Fibroblast of skin of abdomen (primary cell): Measurements from ENCODE around the gene GNL1. TPM values are rescaled to one million over a fixed set of nuclear protein-coding genes. Genes with fewer than 3 reads are reported as not detected.

ENCODE experiments used
- DNase-seq: peaks from one replicate; pipeline ENCODE4 v3.0.0-alpha.2; 2013
- polyA plus RNA-seq, 2 experiments: library from polyadenylated mRNA; unstranded; fragments of 120-200 nt; gene quantifications; one replicate each; pipeline ENCODE4 v1.2.1, GENCODE V29; 2013; ENCODE audit not compliant: insufficient read length in 2 of 2

The GNL1 gene, protein sequence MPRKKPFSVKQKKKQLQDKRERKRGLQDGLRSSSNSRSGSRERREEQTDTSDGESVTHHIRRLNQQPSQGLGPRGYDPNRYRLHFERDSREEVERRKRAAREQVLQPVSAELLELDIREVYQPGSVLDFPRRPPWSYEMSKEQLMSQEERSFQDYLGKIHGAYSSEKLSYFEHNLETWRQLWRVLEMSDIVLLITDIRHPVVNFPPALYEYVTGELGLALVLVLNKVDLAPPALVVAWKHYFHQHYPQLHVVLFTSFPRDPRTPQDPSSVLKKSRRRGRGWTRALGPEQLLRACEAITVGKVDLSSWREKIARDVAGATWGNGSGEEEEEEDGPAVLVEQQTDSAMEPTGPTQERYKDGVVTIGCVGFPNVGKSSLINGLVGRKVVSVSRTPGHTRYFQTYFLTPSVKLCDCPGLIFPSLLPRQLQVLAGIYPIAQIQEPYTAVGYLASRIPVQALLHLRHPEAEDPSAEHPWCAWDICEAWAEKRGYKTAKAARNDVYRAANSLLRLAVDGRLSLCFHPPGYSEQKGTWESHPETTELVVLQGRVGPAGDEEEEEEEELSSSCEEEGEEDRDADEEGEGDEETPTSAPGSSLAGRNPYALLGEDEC
- 88.8 TPM for polyA plus RNA-seq (2013, experiment 1 of 2; ENCODE audit: insufficient read length)
- polyA plus RNA-seq (2013, experiment 2 of 2; ENCODE audit: insufficient read length): 86.8 TPM

DNA sequence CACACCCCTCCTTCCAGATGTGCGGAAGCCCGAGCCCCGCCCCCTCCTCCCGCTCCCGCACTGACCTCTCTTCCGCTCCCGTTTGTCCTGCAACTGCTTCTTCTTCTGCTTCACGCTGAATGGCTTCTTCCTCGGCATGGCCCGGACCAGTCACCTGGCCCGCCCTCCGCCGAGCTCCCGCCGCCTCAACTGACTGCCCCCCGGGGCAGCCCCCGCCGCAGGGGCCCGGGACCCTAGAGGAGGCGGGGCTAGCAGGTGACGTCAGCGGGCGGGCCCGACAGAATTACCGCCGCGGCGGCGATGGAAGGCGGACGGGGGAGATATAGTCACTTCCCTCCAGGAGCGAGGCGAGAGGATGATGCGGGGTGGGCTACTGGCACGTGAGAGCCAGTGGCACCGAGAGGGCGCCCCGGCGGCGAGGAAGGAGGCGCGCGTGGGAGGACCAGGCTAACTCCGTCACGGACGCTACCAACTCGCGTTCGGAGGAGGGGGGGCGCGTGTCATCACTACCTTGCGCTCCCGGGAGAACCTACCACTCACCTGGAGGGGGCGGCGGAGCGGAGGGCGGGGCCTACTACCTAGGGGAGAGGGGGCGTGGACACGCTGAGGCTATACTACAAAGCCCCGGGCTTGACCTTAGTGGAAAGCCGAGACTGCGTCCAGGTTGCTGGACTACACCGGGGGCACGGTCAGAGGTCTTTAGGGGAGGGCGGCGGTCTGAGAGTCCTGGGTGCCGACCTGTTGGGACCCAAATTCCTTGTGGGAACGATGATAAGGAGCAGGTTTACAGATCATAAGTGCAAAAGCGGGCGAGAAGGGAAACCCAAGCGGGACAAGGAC, at the start of gene GNL1:
Gene GNL1 (minus strand): TSS at position 424 of the 840 bp plus-strand sequence. CDS start 286 bp downstream, at position 138.
- DNase-seq: peak; percentile 86

DNA sequence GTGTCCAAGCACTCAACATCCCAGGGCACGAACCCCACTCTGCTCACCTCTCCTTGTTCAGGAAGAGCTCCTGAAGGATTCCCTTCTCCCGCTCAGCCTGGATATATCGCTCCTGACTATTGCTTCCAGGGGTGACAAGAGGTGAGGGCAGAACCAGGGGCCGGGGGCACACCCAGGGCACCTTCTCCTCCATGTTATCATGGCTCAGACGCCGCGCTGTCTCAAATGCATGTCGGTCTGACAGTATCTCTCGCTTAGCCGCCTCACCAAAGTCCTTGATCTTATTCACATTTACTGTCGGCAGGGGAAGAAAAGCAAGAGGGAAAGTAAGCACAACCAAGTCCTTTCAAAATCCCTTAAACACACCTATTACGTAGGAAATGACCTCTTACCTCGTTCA, 47.7 kb upstream of the GNL1 start:
- DNase-seq: no peak

GRCh38 chr6:30601815-30602641, 45.7 kb upstream of the GNL1 start:
- DNase-seq: no peak

GRCh38 chr6:30601436-30601814, 45.1 kb upstream of the GNL1 start:
- no peak for DNase-seq

DNA sequence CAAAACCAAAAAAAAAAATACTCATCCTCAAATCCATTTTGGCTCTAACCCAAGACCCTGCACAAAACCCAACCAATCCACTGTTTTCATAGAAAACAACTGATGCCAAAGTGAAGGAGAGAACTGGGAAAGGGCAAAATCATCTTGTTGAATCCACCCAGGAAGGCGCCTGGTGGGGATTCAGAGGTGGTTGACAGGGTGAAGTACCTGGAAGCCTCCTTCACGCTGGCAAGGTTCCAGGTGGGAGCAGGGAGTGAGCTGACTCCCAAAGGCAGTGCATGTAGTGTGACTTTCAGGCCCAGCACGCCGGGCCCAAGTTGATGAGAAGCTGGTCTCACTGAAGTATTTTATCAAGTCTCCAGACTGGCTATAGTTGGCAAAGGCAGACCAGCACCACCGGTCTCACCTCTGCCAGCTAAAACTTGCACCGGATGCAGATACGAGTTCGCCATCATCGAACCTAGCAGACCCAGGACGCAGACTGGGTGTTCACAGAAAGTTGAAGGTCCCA, 44.2 kb upstream of the GNL1 start:
- no peak for DNase-seq

- DNase-seq: no peak
Measured at GRCh38 chr6:30599625-30600324, 43.5 kb upstream of the GNL1 start.

DNA sequence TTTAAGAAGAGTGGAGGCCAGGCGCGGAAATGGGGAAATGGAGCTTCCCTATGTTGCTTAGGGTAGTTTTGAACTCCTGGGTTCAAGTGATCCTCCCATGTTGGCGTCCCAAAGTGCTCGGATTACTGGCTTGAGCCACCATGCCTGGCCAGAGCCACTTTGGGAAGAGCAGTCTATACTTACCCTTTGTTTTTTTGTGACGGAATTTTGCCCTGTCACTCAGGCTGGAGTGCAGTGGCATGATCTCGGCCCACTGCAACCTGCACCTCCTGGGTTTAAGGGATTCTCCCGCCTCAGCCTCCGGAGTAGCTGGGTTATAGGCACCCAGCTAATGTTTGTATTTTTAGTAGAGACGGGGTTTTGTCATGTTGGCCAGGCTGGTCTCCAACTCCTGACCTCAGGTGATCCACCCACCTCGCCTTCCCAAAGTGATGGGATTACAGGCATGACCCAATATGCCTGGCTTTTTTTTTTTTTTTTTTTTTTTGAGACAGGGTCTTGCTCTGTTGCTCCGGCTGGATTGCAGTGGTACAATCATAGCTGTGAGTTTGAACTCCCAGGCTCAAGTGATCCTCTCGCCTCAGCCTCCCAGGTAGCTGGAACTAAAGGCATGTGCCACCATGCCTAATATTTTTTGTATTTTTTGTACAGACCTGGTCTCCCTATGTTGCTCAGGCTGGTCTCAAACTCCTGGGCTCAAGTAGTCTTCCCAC, 42.8 kb upstream of the GNL1 start:
- no peak for DNase-seq

- DNase-seq: peak; percentile 72
Measured at GRCh38 chr6:30597315-30598144, 41.2 kb upstream of the GNL1 start.

DNA sequence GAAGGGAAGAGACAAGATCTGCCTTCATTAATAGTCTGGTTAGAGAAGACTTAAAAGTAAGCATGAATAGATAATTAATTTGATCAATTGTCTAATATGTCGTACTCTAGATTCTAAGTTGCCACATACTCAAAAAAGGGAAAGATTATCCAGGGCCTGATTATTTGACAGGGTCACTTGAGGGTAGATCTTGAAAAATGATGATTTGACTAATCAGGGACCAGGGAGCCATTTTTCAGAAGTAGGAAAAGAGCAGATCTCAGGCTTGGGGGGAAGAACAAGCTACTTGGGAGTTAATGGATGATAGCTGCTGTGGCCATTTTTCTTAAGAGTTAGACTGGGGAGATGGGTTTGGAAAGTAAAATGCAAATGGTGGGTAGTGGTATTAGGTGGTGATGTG, 36.0 kb upstream of the GNL1 start:
- no peak for DNase-seq

DNA sequence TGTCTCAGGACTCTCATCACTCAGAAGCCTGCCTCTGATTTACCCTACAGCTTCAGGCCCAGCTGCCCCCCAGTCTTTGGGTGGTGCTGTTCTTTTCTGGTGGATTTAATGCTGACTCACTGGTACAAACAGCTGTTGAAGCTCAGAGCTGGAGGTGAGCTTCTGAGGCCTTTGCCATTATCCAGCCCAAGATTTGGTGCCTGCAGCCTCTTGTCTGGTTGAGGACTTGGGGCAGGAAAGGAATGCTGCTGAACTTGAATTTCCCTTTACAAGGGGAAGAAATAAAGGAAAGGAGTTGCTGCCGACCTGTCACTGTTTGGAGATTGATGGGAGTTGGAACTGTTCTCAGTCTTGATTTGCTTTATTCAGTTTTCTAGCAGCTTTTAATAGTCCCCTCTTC, 34.7 kb upstream of the GNL1 start:
- peak; percentile 20 for DNase-seq

GRCh38 chr6:30590509-30590908, 34.2 kb upstream of the GNL1 start:
- no peak for DNase-seq

DNA sequence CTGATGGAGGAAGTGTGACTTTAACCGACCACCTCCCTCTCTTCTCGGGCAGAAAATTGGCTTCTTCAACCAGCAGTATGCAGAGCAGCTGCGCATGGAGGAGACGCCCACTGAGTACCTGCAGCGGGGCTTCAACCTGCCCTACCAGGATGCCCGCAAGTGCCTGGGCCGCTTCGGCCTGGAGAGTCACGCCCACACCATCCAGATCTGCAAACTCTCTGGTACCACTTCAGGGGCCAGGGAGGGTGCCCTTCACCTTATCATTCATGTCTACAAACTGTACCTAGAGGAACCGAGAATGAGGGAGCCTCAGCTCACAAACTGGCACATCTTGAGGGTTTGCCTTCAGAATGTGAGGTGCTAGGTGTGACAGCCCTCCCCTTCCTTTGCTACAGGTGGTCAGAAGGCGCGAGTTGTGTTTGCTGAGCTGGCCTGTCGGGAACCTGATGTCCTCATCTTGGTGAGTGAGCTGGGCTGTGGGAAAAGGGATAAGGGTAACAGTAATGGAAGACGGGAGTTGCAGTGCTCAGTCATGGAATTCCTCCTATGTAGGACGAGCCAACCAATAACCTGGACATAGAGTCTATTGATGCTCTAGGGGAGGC, 33.6 kb upstream of the GNL1 start:
- no peak for DNase-seq

- DNase-seq: no peak
Measured at GRCh38 chr6:30583921-30584320, 27.6 kb upstream of the GNL1 start.

DNA sequence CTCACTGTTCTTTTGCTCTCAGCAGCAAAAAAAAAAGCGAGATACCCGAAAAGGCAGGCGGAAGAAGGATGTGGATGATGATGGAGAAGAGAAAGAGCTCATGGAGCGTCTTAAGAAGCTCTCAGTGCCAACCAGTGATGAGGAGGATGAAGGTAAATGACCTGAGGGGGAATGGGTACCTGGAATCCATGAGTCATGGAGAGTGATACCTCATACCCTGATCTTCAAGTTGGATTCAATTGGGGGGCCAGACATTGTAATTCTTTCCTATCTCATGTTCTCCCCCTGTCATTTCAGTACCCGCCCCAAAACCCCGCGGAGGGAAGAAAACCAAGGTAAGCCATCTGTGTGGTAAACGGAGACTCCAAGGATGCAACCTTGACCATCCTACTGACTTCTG, 21.8 kb upstream of the GNL1 start:
- no peak for DNase-seq

DNA sequence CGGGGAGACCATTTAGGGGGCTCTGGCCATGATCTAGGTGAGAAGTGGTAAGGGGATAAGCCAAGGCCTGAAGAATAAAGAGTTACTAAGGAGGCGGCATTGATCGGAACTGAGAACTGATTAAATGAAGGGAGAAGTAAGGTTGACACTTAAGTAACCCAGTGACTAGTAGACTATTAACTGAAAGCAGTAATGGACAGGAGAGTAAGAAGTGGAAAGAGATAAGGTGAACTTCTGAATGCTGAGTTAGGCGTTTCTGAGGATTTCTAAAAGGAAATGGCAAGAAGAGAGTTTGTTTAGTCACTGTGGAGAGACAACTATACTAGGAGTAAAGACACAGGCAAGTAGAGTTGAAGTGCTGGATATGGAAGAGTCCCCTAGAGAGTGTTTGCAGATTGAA, 16.8 kb upstream of the GNL1 start:
- DNase-seq: no peak

DNA sequence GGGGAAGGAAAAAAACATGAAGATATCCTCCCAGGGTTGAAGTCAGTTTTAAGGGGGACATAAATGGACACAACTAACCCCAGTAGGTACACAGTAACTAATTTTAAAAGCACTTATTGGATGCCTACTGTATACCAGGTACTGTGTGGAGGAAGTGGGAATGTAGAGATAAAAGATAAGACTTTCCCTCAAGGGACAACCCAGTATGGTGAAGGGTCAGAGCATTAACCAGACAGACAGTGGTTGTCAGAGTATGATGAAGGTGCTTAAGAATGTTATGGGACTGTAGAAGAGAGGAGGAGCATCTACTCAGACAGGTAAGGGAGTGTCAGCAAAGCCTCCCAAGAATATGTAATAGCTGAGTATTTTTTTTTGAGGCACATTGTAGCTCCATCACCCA, 15.9 kb upstream of the GNL1 start:
- DNase-seq: no peak

- DNase-seq: no peak
Measured at GRCh38 chr6:30571762-30572082, 15.4 kb upstream of the GNL1 start.

GRCh38 chr6:30571075-30571761, 14.9 kb upstream of the GNL1 start, which contains the start of gene ABCF1:
Gene ABCF1, plus strand, starts transcription at chr6:30571442. Its CDS starts 46 bp downstream, at chr6:30571488.
- DNase-seq: peak; percentile 96

DNA sequence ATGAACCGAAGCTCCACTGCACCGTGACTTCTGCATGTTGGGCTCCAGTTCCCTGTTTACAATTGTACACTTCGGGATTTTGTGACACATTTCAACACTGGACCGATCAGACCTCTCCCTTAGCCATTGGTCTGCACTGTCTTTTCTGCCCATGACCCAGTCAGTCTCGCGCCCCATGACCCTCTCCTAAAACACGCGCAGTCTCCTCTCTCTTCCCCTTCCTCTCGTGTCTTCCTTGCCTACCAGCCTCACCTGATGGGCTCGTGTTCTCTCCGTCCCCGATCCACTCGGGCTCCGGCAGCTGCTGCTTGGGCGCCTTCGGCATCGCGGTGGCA, 14.4 kb upstream of the GNL1 start:
- DNase-seq: no peak
